MM.1S (cell line): Measurements from ENCODE around the gene CTNNBL1.

Experiments used
- CTCF ChIP-seq: fragments of 300-600 bp; sonication (generic); IDR thresholded peaks from 2 replicates; pipeline ENCODE4 v1.5.1; 2016; ENCODE audit warnings: antibody characterized with exemption, low read length, mixed read lengths
- EZH2phosphoT487 ChIP-seq: fragments of 300-600 bp; sonication (generic); IDR thresholded peaks from 2 replicates; pipeline ENCODE4 v1.6.1; 2018; ENCODE audit warnings: antibody characterized with exemption, low read length

GRCh38 chr20:37872161-37872560 is 178.3 kb downstream of the CTNNBL1 start:
- TF ChIP-seq CTCF = no peak
- no peak for TF ChIP-seq EZH2phosphoT487
